ENCODE results near the gene GRIN3A. TPM values are rescaled to one million over a fixed set of nuclear protein-coding genes. Genes with fewer than 3 reads are reported as not detected.
A peak's percentile ranks its signal among the peaks of the same experiment; 100 is the strongest.

The GRIN3A gene
- total RNA-seq, 4 donors from 2014 or later, result 0.27 to 0.48 (median 0.37) TPM; not detected in 1

DNA sequence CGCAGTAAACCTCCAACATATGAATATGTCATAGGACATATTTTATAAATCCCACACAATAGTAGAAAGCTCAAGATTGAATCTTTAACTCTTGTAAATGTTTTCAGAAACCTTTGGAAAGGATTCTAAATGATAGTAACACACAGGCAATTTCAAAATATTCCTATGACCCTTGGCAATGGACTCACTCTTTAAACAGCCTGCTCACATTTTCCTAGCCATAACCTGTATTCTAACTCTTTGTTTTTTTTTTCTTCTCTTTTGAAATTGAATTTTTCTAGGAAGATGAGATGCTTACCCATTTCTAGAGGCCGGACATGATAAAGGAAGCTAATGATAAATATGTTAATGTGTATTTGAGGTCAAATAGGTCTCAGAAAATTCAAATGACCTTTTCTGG, 29.6 kb downstream of the GRIN3A start:
- H3K36me3 ChIP-seq, result no peaks in the 10 kb centered on the region
- no peak overlapping the region for H3K27ac ChIP-seq
- no peak for TF ChIP-seq POLR2AphosphoS5 (IDR thresholded peaks at IDR 0.05)
- TF ChIP-seq POLR2A (IDR thresholded peaks at IDR 0.05), result no peak
- TF ChIP-seq EP300 (IDR thresholded peaks at IDR 0.05; ENCODE audit: low read depth), result no peak
- TF ChIP-seq, protein P1, sequence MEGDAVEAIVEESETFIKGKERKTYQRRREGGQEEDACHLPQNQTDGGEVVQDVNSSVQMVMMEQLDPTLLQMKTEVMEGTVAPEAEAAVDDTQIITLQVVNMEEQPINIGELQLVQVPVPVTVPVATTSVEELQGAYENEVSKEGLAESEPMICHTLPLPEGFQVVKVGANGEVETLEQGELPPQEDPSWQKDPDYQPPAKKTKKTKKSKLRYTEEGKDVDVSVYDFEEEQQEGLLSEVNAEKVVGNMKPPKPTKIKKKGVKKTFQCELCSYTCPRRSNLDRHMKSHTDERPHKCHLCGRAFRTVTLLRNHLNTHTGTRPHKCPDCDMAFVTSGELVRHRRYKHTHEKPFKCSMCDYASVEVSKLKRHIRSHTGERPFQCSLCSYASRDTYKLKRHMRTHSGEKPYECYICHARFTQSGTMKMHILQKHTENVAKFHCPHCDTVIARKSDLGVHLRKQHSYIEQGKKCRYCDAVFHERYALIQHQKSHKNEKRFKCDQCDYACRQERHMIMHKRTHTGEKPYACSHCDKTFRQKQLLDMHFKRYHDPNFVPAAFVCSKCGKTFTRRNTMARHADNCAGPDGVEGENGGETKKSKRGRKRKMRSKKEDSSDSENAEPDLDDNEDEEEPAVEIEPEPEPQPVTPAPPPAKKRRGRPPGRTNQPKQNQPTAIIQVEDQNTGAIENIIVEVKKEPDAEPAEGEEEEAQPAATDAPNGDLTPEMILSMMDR (IDR thresholded peaks at IDR 0.05), result no peak
- in situ Hi-C loops (cut with MboI; ENCODE audit: low pct_ligation_motif_present in 1 of 4, low pct_unique_long_range_greater_than_20kb in 1 of 4, low sequenced_read_pairs in 3 of 4) (loop anchor here in 2 of 4 donors (25.0 kb wide), 1 partner anchor 97 kb away; no protein-coding TSS in a partner anchor), intact Hi-C loops (cut with DNase I; ENCODE audit: low total_unique reads) (no loop called here)
- peaks cover 5 to 23% (median 17%) of the 10 kb centered on the region in 4 donors for H3K4me1 ChIP-seq
- H3K27me3 ChIP-seq, result no peaks in the 10 kb centered on the region
- DNase-seq, result no peak
- 45 to 82% methylated on average over 2 of the region's 2 CpGs for WGBS, 2 donors (ENCODE audit: low coverage in 1 of 2)
- H3K9me3 ChIP-seq, result no peaks in the 10 kb centered on the region
- H3K4me3 ChIP-seq, result no peak overlapping the region

- WGBS, 2 donors (ENCODE audit: low coverage in 1 of 2), result 60 to 63% methylated on average over 1 to 3 of the region's 3 CpGs
- no peak overlapping the region for H3K27ac ChIP-seq
- TF ChIP-seq POLR2AphosphoS5 (IDR thresholded peaks at IDR 0.05), result no peak
- TF ChIP-seq EP300 (IDR thresholded peaks at IDR 0.05; ENCODE audit: low read depth), result no peak
- TF ChIP-seq, protein P1 (IDR thresholded peaks at IDR 0.05), result no peak
- TF ChIP-seq POLR2A (IDR thresholded peaks at IDR 0.05), result no peak
- H3K4me3 ChIP-seq, result no peak overlapping the region
- no peaks in the 10 kb centered on the region for H3K27me3 ChIP-seq
- peaks cover 5 to 30% (median 21%) of the 10 kb centered on the region in 4 donors for H3K4me1 ChIP-seq
- no peaks in the 10 kb centered on the region for H3K9me3 ChIP-seq
- intact Hi-C loops (cut with DNase I; ENCODE audit: low total_unique reads) (no loop called here), in situ Hi-C loops (cut with MboI; ENCODE audit: low pct_ligation_motif_present in 1 of 4, low pct_unique_long_range_greater_than_20kb in 1 of 4, low sequenced_read_pairs in 3 of 4) (loop anchor here in 2 of 4 donors (25.0 kb wide), 1 partner anchor 95 kb away; no protein-coding TSS in a partner anchor)
- H3K36me3 ChIP-seq, result no peaks in the 10 kb centered on the region
- DNase-seq, result no peak
These were observed 30.7 kb downstream of the GRIN3A start for GRCh38 chr9:101707721-101708120.

DNA sequence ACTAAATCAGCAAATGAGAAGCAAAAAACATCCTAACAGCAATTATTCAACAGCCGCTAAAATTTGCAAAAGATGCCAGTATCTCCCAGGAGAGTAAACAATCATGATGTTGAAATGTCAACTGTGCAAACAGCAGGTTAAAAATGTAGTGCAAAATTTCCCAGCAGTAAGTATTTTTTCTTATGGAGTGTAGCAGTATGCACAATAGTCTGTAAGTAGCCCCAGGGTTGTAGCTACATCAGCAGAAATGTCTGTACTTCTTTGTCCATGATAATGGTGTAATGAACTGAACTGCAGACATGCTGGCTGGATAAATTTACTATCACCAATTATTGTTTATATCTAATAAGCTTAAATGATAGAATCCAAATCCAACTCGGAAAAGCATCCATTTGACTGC, 31.4 kb downstream of the GRIN3A start:
- DNase-seq, result no peak
- in situ Hi-C loops (cut with MboI; ENCODE audit: low pct_ligation_motif_present in 1 of 4, low pct_unique_long_range_greater_than_20kb in 1 of 4, low sequenced_read_pairs in 3 of 4), result loop anchor here in 2 of 4 donors (25.0 kb wide), 1 partner anchor 95 kb away; no protein-coding TSS in a partner anchor

DNA sequence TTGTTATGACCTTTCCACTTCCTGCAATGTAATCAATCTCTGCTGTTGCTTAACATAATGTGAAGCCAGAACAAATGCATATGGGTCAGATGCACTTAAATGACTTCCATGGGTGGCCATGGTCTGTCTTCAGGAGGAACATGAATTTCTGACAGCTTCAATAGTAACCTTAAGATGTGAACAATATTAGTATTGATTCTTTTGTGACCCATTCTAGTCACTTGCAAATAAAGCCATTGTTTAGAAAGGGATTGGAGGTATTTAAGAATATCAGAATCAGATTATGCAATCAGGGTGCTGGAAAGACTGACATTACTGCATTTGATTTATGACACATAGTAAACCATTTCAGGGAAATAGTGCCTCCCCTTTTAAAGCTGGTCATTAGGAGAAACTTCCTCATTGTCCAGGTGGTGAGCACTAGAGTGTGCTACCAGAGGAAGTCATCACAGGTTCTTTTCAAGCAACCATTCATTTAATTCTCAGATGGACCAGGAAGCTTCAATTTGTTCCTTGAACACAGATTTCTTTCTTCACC, 32.1 kb downstream of the GRIN3A start:
- intact Hi-C loops (cut with DNase I; ENCODE audit: low total_unique reads) (no loop called here), in situ Hi-C loops (cut with MboI; ENCODE audit: low pct_ligation_motif_present in 1 of 4, low pct_unique_long_range_greater_than_20kb in 1 of 4, low sequenced_read_pairs in 3 of 4) (loop anchor here in 2 of 4 donors (25.0 kb wide), 1 partner anchor 94 kb away; no protein-coding TSS in a partner anchor)
- H3K36me3 ChIP-seq, result no peaks in the 10 kb centered on the region
- no peaks in the 10 kb centered on the region for H3K9me3 ChIP-seq
- no peak for DNase-seq
- H3K4me3 ChIP-seq, result no peak overlapping the region
- H3K27me3 ChIP-seq, result no peaks in the 10 kb centered on the region
- H3K4me1 ChIP-seq, result peaks cover 5 to 30% (median 21%) of the 10 kb centered on the region in 4 donors
- TF ChIP-seq POLR2AphosphoS5 (IDR thresholded peaks at IDR 0.05) (peak in 1 of 3 donors; percentile 69), EP300 (IDR thresholded peaks at IDR 0.05; ENCODE audit: low read depth) (no peak)
- TF ChIP-seq, protein P1 (IDR thresholded peaks at IDR 0.05), result peak in 1 of 5 experiments; percentile 21
- H3K27ac ChIP-seq, result peak overlapping the region; percentile 61 to 71 (median 62)

More for the DNA sequence above, 31.4 kb downstream of the GRIN3A start:
- no peaks in the 10 kb centered on the region for H3K27me3 ChIP-seq
- no peaks in the 10 kb centered on the region for H3K9me3 ChIP-seq
- peak overlapping the region; percentile 16 to 71 (median 56) for H3K27ac ChIP-seq
- H3K4me3 ChIP-seq, result no peak overlapping the region
- intact Hi-C loops (cut with DNase I; ENCODE audit: low total_unique reads), result no loop called here
- TF ChIP-seq EP300 (IDR thresholded peaks at IDR 0.05; ENCODE audit: low read depth) (no peak), POLR2A (IDR thresholded peaks at IDR 0.05) (no peak), POLR2AphosphoS5 (IDR thresholded peaks at IDR 0.05) (no peak)
- TF ChIP-seq, protein P1 (IDR thresholded peaks at IDR 0.05), result no peak
- peaks cover 5 to 30% (median 21%) of the 10 kb centered on the region in 4 donors for H3K4me1 ChIP-seq
- 34 to 50% methylated on average over 2 of the region's 2 CpGs for WGBS, 2 donors (ENCODE audit: low coverage in 1 of 2)
- no peaks in the 10 kb centered on the region for H3K36me3 ChIP-seq

Measured in transverse colon (tissue), 4 donors.